ENCODE results near the gene ADRA2C. TPM values are rescaled to one million over a fixed set of nuclear protein-coding genes. Genes with fewer than 3 reads are reported as not detected.

The ADRA2C gene
- polyA plus RNA-seq (2012; ENCODE audit: insufficient read length, low read depth), result 1.1 TPM

GRCh38 chr4:3766036-3766784 is at the start of gene ADRA2C:
Gene ADRA2C, plus strand, starts transcription at chr4:3766385. Its CDS starts 222 bp downstream, at chr4:3766607.
- no peak for TF ChIP-seq TAF1 (IDR thresholded peaks at IDR 0.05; ENCODE audit: borderline replicate concordance, insufficient read depth, low read length)
- no peak for TF ChIP-seq POLR2AphosphoS5 (IDR thresholded peaks at IDR 0.05; ENCODE audit: low read depth, low read length)
- TF ChIP-seq SIN3A (IDR thresholded peaks at IDR 0.05; ENCODE audit: borderline replicate concordance, insufficient read depth, low read length), result no peak
- no peak for TF ChIP-seq FOXP2 (optimal IDR thresholded peaks at IDR 0.05; ENCODE audit: borderline replicate concordance, extremely low read depth, extremely low read length, insufficient read depth)
- no peak for TF ChIP-seq REST (IDR thresholded peaks at IDR 0.05; ENCODE audit: insufficient read depth in 1 of 2, low read depth in 2 of 2, low read length in 2 of 2)

- TF ChIP-seq FOXP2 (optimal IDR thresholded peaks at IDR 0.05; ENCODE audit: borderline replicate concordance, extremely low read depth, extremely low read length, insufficient read depth), result no peak
- TF ChIP-seq POLR2AphosphoS5 (IDR thresholded peaks at IDR 0.05; ENCODE audit: low read depth, low read length), result no peak
- TF ChIP-seq TAF1 (IDR thresholded peaks at IDR 0.05; ENCODE audit: borderline replicate concordance, insufficient read depth, low read length), result no peak
- TF ChIP-seq SIN3A (IDR thresholded peaks at IDR 0.05; ENCODE audit: borderline replicate concordance, insufficient read depth, low read length), result no peak
- no peak for TF ChIP-seq REST (IDR thresholded peaks at IDR 0.05; ENCODE audit: insufficient read depth in 1 of 2, low read depth in 2 of 2, low read length in 2 of 2)
Measured at GRCh38 chr4:3716631-3717235, 49.5 kb upstream of the ADRA2C start.

GRCh38 chr4:3717241-3717640 is 48.9 kb upstream of the ADRA2C start:
- TF ChIP-seq REST (IDR thresholded peaks at IDR 0.05; ENCODE audit: insufficient read depth in 1 of 2, low read depth in 2 of 2, low read length in 2 of 2), result no peak
- TF ChIP-seq TAF1 (IDR thresholded peaks at IDR 0.05; ENCODE audit: borderline replicate concordance, insufficient read depth, low read length), result no peak
- TF ChIP-seq POLR2AphosphoS5 (IDR thresholded peaks at IDR 0.05; ENCODE audit: low read depth, low read length), result no peak
- no peak for TF ChIP-seq SIN3A (IDR thresholded peaks at IDR 0.05; ENCODE audit: borderline replicate concordance, insufficient read depth, low read length)
- no peak for TF ChIP-seq FOXP2 (optimal IDR thresholded peaks at IDR 0.05; ENCODE audit: borderline replicate concordance, extremely low read depth, extremely low read length, insufficient read depth)

- no peak for TF ChIP-seq FOXP2 (optimal IDR thresholded peaks at IDR 0.05; ENCODE audit: borderline replicate concordance, extremely low read depth, extremely low read length, insufficient read depth)
- no peak for TF ChIP-seq SIN3A (IDR thresholded peaks at IDR 0.05; ENCODE audit: borderline replicate concordance, insufficient read depth, low read length)
- TF ChIP-seq POLR2AphosphoS5 (IDR thresholded peaks at IDR 0.05; ENCODE audit: low read depth, low read length), result no peak
- TF ChIP-seq TAF1 (IDR thresholded peaks at IDR 0.05; ENCODE audit: borderline replicate concordance, insufficient read depth, low read length), result no peak
- TF ChIP-seq REST (IDR thresholded peaks at IDR 0.05; ENCODE audit: insufficient read depth in 1 of 2, low read depth in 2 of 2, low read length in 2 of 2), result no peak
Measured at GRCh38 chr4:3718462-3718861, 47.7 kb upstream of the ADRA2C start.
